HepG2 (cell line): Measurements from ENCODE around the gene TMCC1. TPM values are rescaled to one million over a fixed set of nuclear protein-coding genes. Genes with fewer than 3 reads are reported as not detected.

Source experiments
- HNF4A ChIP-seq: sonication (generic); formaldehyde crosslinking; IDR thresholded peaks from 2 replicates; pipeline ENCODE4 v1.4.0; 2020; ENCODE audit warnings: missing genetic modification reagents
- MAFG ChIP-seq: sonication (generic); formaldehyde crosslinking; IDR thresholded peaks from 2 replicates; pipeline ENCODE4 v1.5.1; 2020; ENCODE audit warnings: mild to moderate bottlenecking, missing genetic modification reagents
- RBFOX2 ChIP-seq: fragments of 200-400 bp; formaldehyde crosslinking; IDR thresholded peaks from 2 replicates; pipeline ENCODE4 v1.6.1; 2017; ENCODE audit warnings: low read depth, mild to moderate bottlenecking, low read length
- TCF7L2 ChIP-seq: IDR thresholded peaks from 2 replicates; pipeline ENCODE4 v1.6.1; 2011; ENCODE audit warnings: mild to moderate bottlenecking, low read depth, low read length, moderate library complexity
- ZBTB20 ChIP-seq: sonication (generic); formaldehyde crosslinking; IDR thresholded peaks from 2 replicates; pipeline ENCODE4 v1.8.1; 2023; ENCODE audit warnings: missing genetic modification reagents, low read depth, mild to moderate bottlenecking, borderline replicate concordance
- ZBTB38 ChIP-seq: sonication (generic); formaldehyde crosslinking; IDR thresholded peaks from 2 replicates; pipeline ENCODE4 v1.5.1; 2020; ENCODE audit warnings: mild to moderate bottlenecking, missing genetic modification reagents
- ZBTB42 ChIP-seq: sonication (generic); formaldehyde crosslinking; IDR thresholded peaks from 2 replicates; pipeline ENCODE4 v1.5.0; 2020; ENCODE audit warnings: mild to moderate bottlenecking, missing genetic modification reagents
- polyA plus RNA-seq, 8 experiments: library from polyadenylated mRNA; depleted of rRNA in 3 of 8; stranded (reverse) in 7 of 8; unstranded in 1 of 8; fragments of >200 nt; fragmentation: Illumina TruSeq in 4 of 8; extraction: Trizol in 4 of 8; gene quantifications; 2 replicates each; pipeline versions ENCODE4 v1.2.1 to v1.2.3, GENCODE V29; 2011 to 2016; ENCODE audit warnings: low read depth in 4 of 8, missing spikeins in 1 of 8, mixed read lengths in 1 of 8; ENCODE audit not compliant: insufficient read depth in 1 of 8
- total RNA-seq, 5 experiments: library from RNA; depleted of rRNA; stranded (reverse); fragments of >200 nt; fragmentation: Illumina TruSeq; extraction: Trizol; gene quantifications; 2 replicates each; pipeline ENCODE4 v1.2.3, GENCODE V29; 2016; ENCODE audit warnings: low read depth in 1 of 5
- TF ChIP-seq, protein P1 (sequence below): sonication (generic); formaldehyde crosslinking; IDR thresholded peaks from 2 replicates; pipeline ENCODE4 v1.9.0; 2021; ENCODE audit warnings: missing genetic modification reagents, mild to moderate bottlenecking, borderline replicate concordance
- TF ChIP-seq, protein P2 (sequence below): sonication (generic); formaldehyde crosslinking; IDR thresholded peaks from 2 replicates; pipeline ENCODE4 v1.5.0; 2020; ENCODE audit warnings: missing genetic modification reagents, mild to moderate bottlenecking, borderline replicate concordance
- TF ChIP-seq, protein P3 (sequence below): sonication (generic); formaldehyde crosslinking; IDR thresholded peaks from 2 replicates; pipeline ENCODE4 v1.5.1; 2020; ENCODE audit warnings: missing genetic modification reagents, mild to moderate bottlenecking, borderline replicate concordance
- TF ChIP-seq, protein P4 (sequence below): sonication (generic); formaldehyde crosslinking; IDR thresholded peaks from 2 replicates; pipeline ENCODE4 v1.4.0; 2020; ENCODE audit warnings: missing genetic modification reagents

The TMCC1 gene
- total and polyA plus RNA-seq, 2 of the 13 experiments (the other 11 are each of a cell fraction or from before 2014, with no cell fraction given): 12.1 to 264 TPM

DNA sequence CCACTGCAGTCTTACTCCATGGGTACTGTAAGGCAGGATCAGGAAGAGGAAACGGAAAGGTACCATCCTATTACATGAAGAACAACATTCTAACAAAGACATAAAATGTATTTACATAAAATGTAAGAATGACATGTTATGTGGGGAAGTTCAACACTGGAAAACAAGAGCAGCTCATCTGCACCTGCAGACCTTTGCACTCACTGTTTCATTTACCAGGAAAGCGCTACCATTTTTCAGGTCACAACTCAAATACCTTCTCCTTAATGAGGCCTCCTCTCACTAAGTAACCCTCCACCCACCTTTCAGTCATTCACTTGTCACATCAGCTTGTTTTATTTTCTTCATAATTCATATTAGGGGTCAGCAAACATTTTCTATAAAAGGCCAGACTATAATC lies 2.6 kb downstream of the TMCC1 start (continued):
- TF ChIP-seq, protein P1, sequence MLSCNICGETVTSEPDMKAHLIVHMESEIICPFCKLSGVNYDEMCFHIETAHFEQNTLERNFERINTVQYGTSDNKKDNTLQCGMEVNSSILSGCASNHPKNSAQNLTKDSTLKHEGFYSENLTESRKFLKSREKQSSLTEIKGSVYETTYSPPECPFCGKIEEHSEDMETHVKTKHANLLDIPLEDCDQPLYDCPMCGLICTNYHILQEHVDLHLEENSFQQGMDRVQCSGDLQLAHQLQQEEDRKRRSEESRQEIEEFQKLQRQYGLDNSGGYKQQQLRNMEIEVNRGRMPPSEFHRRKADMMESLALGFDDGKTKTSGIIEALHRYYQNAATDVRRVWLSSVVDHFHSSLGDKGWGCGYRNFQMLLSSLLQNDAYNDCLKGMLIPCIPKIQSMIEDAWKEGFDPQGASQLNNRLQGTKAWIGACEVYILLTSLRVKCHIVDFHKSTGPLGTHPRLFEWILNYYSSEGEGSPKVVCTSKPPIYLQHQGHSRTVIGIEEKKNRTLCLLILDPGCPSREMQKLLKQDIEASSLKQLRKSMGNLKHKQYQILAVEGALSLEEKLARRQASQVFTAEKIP (CRISPR knock-in tag): no peak
- TF ChIP-seq ZBTB20 (CRISPR knock-in tag): no peak
- peak; percentile 53 for TF ChIP-seq HNF4A
- TF ChIP-seq ZBTB38: peak; percentile 26; the same call in 1 of the 2 replicates
- TF ChIP-seq MAFG (CRISPR knock-in tag): no peak
- TF ChIP-seq ZBTB42 (CRISPR knock-in tag): no peak
- TF ChIP-seq, protein P2, sequence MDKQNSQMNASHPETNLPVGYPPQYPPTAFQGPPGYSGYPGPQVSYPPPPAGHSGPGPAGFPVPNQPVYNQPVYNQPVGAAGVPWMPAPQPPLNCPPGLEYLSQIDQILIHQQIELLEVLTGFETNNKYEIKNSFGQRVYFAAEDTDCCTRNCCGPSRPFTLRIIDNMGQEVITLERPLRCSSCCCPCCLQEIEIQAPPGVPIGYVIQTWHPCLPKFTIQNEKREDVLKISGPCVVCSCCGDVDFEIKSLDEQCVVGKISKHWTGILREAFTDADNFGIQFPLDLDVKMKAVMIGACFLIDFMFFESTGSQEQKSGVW (CRISPR knock-in tag): no peak
- no peak for TF ChIP-seq TCF7L2
- TF ChIP-seq, protein P3, sequence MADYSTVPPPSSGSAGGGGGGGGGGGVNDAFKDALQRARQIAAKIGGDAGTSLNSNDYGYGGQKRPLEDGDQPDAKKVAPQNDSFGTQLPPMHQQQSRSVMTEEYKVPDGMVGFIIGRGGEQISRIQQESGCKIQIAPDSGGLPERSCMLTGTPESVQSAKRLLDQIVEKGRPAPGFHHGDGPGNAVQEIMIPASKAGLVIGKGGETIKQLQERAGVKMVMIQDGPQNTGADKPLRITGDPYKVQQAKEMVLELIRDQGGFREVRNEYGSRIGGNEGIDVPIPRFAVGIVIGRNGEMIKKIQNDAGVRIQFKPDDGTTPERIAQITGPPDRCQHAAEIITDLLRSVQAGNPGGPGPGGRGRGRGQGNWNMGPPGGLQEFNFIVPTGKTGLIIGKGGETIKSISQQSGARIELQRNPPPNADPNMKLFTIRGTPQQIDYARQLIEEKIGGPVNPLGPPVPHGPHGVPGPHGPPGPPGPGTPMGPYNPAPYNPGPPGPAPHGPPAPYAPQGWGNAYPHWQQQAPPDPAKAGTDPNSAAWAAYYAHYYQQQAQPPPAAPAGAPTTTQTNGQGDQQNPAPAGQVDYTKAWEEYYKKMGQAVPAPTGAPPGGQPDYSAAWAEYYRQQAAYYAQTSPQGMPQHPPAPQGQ (CRISPR knock-in tag): no peak
- 0 out of 2 replicates have a peak, but pooled peaks have one; percentile 29 for TF ChIP-seq RBFOX2
- TF ChIP-seq, protein P4, sequence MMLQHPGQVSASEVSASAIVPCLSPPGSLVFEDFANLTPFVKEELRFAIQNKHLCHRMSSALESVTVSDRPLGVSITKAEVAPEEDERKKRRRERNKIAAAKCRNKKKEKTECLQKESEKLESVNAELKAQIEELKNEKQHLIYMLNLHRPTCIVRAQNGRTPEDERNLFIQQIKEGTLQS (CRISPR knock-in tag): no peak
